ENCODE data around the gene GRM5. TPM values are rescaled to one million over a fixed set of nuclear protein-coding genes. Genes with fewer than 3 reads are reported as not detected.

Gene GRM5
- total RNA-seq, 1 experiment from 2014 or later: not detected

DNA sequence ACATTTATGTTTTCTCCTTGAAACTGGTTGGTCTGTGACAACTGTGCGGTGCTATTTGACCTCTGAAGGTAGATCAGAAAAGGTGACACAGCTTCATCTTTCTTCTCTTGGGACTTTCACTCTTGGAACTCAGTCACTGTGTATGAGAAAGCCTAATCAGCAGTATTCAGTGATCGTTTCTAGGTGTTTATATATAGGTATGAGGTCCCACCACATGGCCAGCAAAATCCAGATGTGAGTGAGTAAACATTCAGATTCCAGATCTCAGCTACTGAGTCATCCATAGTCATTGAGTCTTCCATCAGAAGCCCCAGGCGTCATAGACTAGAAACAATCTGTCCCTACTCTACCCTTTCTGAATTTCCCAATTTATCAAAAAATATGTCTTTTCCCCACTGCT is 610.9 kb downstream of the GRM5 start:
- Histone ChIP-seq H3K27me3 (ENCODE audit: insufficient read depth, low read depth) (no peaks in the 10 kb centered on the region), H3K9me2 (ENCODE audit: insufficient read depth) (peaks cover 5% of the 10 kb centered on the region; the same call in 1 of the 2 replicates), H3K4me1 (replicated peaks; ENCODE audit: insufficient read depth) (no peaks in the 10 kb centered on the region), H3F3A (ENCODE audit: insufficient read depth, low read depth) (no peaks in the 10 kb centered on the region), H3K36me3 (ENCODE audit: low read depth) (no peaks in the 10 kb centered on the region), H3K79me2 (ENCODE audit: low read depth) (no peaks in the 10 kb centered on the region), H3K27ac (no peak overlapping the region), H3K4me3 (no peak overlapping the region), H4K20me1 (ENCODE audit: insufficient read depth) (no peaks in the 10 kb centered on the region), H3K9me3 (ENCODE audit: insufficient read depth, low read depth) (no peaks in the 10 kb centered on the region), H2AFZ (no peak overlapping the region; the same call in 1 of the 2 replicates), H3K4me2 (no peak overlapping the region)
- TF ChIP-seq, protein P1, sequence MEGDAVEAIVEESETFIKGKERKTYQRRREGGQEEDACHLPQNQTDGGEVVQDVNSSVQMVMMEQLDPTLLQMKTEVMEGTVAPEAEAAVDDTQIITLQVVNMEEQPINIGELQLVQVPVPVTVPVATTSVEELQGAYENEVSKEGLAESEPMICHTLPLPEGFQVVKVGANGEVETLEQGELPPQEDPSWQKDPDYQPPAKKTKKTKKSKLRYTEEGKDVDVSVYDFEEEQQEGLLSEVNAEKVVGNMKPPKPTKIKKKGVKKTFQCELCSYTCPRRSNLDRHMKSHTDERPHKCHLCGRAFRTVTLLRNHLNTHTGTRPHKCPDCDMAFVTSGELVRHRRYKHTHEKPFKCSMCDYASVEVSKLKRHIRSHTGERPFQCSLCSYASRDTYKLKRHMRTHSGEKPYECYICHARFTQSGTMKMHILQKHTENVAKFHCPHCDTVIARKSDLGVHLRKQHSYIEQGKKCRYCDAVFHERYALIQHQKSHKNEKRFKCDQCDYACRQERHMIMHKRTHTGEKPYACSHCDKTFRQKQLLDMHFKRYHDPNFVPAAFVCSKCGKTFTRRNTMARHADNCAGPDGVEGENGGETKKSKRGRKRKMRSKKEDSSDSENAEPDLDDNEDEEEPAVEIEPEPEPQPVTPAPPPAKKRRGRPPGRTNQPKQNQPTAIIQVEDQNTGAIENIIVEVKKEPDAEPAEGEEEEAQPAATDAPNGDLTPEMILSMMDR (conservative IDR thresholded peaks at IDR 0.05): no peak
- DNase-seq: no peak
- intact Hi-C loops (cut with micrococcal nuclease; ENCODE audit: unreplicated experiment): no loop called here
- ChIA-PET CTCF (no interaction called here), POLR2A (ENCODE audit: unreplicated experiment) (no interaction called here)
- no TSS peak for BruUV-seq (replicated peaks)

Other genes with a start within 250 kb of the GRM5 start
- not detected in 2 replicates for gene TYR, start 111.9 kb upstream of the GRM5 start, total RNA-seq (2021)

Data from PC-9 (cell line).